ENCODE results near the gene RSL1D1.
A peak's percentile ranks its signal among the peaks of the same experiment; 100 is the strongest.

Gene RSL1D1

GRCh38 chr16:11848842-11849241 is 2.5 kb downstream of the RSL1D1 start:
- no peak overlapping the region for H3K4me3 ChIP-seq (ENCODE audit: control insufficient read depth, low read depth, low read length)
- peak; percentile 79 for DNase-seq (ENCODE audit: low read depth)
- no peak for TF ChIP-seq CTCF (conservative IDR thresholded peaks at IDR 0.05; ENCODE audit: control insufficient read depth, insufficient read depth, low read depth, low read length)

GRCh38 chr16:11844499-11844898 is 6.8 kb downstream of the RSL1D1 start:
- no peak overlapping the region for H3K4me3 ChIP-seq (ENCODE audit: control insufficient read depth, low read depth, low read length)
- TF ChIP-seq CTCF (conservative IDR thresholded peaks at IDR 0.05; ENCODE audit: control insufficient read depth, insufficient read depth, low read depth, low read length) = no peak
- DNase-seq (ENCODE audit: low read depth) = no peak

- no peak for TF ChIP-seq CTCF (conservative IDR thresholded peaks at IDR 0.05; ENCODE audit: control insufficient read depth, insufficient read depth, low read depth, low read length)
- no peak for DNase-seq (ENCODE audit: low read depth)
- no peak overlapping the region for H3K4me3 ChIP-seq (ENCODE audit: control insufficient read depth, low read depth, low read length)
Observed at GRCh38 chr16:11843861-11844260, 7.5 kb downstream of the RSL1D1 start.

GRCh38 chr16:11843206-11843605 is 8.1 kb downstream of the RSL1D1 start:
- no peak for DNase-seq (ENCODE audit: low read depth)
- no peak overlapping the region for H3K4me3 ChIP-seq (ENCODE audit: control insufficient read depth, low read depth, low read length)
- TF ChIP-seq CTCF (conservative IDR thresholded peaks at IDR 0.05; ENCODE audit: control insufficient read depth, insufficient read depth, low read depth, low read length) = no peak

GRCh38 chr16:11841026-11841425 is 10.3 kb downstream of the RSL1D1 start:
- DNase-seq (ENCODE audit: low read depth) = no peak
- no peak overlapping the region for H3K4me3 ChIP-seq (ENCODE audit: control insufficient read depth, low read depth, low read length)
- no peak for TF ChIP-seq CTCF (conservative IDR thresholded peaks at IDR 0.05; ENCODE audit: control insufficient read depth, insufficient read depth, low read depth, low read length)

- no peak for TF ChIP-seq CTCF (conservative IDR thresholded peaks at IDR 0.05; ENCODE audit: control insufficient read depth, insufficient read depth, low read depth, low read length)
- peak; percentile 89 for DNase-seq (ENCODE audit: low read depth)
- no peak overlapping the region for H3K4me3 ChIP-seq (ENCODE audit: control insufficient read depth, low read depth, low read length)
Observed at GRCh38 chr16:11836650-11837244, 14.6 kb downstream of the RSL1D1 start.
